ENCODE results near the gene FAM117B. TPM values are rescaled to one million over a fixed set of nuclear protein-coding genes. Genes with fewer than 3 reads are reported as not detected.
"Not testable (repeated sequence)": the region's sequence is repeated elsewhere in the genome, so short reads cannot be mapped to it uniquely, and the experiment has no call there.

The FAM117B gene
- total RNA-seq, 1 donor from 2014 or later, result 11.0 TPM

- intact Hi-C loops (cut with micrococcal nuclease), result no loop called here
These were observed 121.8 kb downstream of the FAM117B start for GRCh38 chr2:202756598-202756997.

- intact Hi-C loops (cut with micrococcal nuclease), result no loop called here
These were observed 122.6 kb downstream of the FAM117B start for GRCh38 chr2:202757339-202757738.

- intact Hi-C loops (cut with micrococcal nuclease), result no loop called here
These were observed 123.4 kb downstream of the FAM117B start for GRCh38 chr2:202758128-202758527.

DNA sequence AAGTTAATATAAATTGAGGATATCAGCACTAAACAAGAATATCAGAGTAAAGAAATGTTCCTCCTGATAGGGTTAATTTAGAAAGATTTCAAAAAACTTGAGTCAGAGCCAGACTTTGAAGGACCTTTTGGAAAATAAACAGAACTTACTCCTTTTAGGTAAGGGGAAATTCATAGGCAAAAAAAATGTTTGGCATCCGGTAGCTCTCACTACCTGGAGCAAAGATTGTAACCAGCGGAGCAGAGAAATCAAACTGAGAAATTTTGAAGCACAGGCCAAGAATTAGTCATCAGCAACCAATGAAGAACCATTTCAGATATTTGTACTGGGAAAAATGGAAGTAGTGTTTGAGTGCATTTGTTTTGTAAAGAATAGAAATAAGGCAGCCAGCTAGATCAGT lies 123.8 kb downstream of the FAM117B start:
- intact Hi-C loops (cut with micrococcal nuclease), result no loop called here

DNA sequence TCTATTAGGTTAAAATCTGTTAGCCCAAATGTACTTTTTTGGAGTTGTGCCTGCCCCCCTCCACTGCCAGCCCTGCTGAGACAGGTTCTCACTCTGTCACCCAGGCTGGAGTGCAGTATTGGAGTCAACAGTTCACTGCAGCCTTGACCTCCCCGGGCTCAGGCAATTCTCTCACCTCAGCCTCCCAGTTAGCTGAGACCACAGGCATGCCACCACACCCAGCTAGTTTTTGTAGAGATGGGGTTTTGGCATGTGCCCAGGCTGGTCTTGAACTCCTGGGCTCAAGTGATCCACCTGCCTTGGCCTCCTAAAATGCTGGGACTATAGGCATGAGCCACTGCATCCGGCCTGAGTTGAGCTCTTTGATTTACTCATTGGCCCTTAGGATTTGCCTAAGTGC lies 126.1 kb downstream of the FAM117B start:
- intact Hi-C loops (cut with micrococcal nuclease), result loop anchor here (5.0 kb wide), 2 partner anchors 59 to 174 kb away; no protein-coding TSS in a partner anchor

- intact Hi-C loops (cut with micrococcal nuclease), result loop anchor here (5.0 kb wide), 2 partner anchors 60 to 175 kb away; no protein-coding TSS in a partner anchor
These were observed 127.8 kb downstream of the FAM117B start for GRCh38 chr2:202762556-202762955.

GRCh38 chr2:202763916-202764315 lies 129.1 kb downstream of the FAM117B start:
- intact Hi-C loops (cut with micrococcal nuclease), result loop anchor here (5.0 kb wide), 2 partner anchors 62 to 177 kb away; no protein-coding TSS in a partner anchor

DNA sequence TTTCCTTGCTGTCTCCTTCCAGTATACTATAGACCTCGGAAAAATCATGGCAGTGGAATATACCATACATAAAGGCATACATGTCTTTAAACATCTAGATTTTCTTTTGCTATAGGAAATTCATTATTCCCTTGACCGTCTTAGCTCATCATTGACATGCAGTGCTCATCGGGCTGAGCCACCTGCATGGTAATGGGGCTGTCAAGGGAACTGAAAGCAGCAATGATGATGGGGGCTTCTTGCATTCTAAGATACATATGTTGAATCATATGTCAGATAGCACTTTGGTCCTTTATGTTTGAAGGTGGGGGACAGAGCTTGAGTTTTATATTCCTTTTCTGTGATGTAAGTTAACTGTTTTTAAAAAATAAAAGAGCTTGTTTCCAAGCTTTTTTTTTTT lies 130.2 kb downstream of the FAM117B start:
- intact Hi-C loops (cut with micrococcal nuclease), result loop anchor here (5.0 kb wide), 2 partner anchors 63 to 178 kb away; no protein-coding TSS in a partner anchor

GRCh38 chr2:202765436-202765835 lies 130.7 kb downstream of the FAM117B start:
- intact Hi-C loops (cut with micrococcal nuclease), result no loop called here

DNA sequence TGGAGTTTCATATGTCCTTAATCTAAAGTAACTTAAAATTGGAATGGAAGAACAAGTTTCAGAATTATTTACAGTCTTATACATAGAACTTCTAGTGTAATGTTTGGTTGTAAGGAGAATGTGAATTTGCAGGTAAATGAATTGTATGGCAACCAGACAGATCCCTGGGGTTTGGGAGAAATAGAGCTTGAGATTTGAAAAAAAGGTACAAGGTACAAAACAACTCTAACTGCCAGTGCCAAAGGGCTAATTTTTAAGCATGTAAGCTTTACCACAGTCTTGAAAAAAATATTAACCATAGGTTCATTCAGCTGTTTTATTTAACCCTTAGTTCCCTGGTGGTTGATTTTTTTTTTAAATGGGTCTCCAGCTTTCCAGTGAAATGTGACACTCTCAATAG lies 133.5 kb downstream of the FAM117B start:
- intact Hi-C loops (cut with micrococcal nuclease), result no loop called here

DNA sequence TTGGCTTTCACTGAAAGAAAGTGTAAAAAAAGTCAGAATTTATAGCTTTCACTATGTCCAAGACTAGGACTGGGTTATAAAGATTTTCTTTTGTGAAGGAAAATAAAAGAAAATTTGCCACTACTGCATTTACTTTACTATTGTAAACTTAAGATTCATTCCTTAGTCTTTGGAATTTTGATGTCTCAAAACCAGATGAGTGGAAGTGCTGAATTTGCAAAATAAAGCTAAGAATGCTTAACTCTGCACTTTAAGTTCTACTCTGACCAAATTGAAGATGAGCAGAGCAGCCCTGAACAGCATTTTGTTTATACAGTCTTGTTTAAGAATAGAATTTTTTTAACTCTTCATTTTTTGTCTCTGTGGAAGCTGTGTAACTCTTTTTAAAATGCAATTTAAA lies 134.4 kb downstream of the FAM117B start:
- intact Hi-C loops (cut with micrococcal nuclease), result no loop called here

GRCh38 chr2:202771336-202771735 lies 136.6 kb downstream of the FAM117B start:
- intact Hi-C loops (cut with micrococcal nuclease), result no loop called here

- intact Hi-C loops (cut with micrococcal nuclease), result no loop called here
These were observed 137.1 kb downstream of the FAM117B start for GRCh38 chr2:202771741-202772460.

DNA sequence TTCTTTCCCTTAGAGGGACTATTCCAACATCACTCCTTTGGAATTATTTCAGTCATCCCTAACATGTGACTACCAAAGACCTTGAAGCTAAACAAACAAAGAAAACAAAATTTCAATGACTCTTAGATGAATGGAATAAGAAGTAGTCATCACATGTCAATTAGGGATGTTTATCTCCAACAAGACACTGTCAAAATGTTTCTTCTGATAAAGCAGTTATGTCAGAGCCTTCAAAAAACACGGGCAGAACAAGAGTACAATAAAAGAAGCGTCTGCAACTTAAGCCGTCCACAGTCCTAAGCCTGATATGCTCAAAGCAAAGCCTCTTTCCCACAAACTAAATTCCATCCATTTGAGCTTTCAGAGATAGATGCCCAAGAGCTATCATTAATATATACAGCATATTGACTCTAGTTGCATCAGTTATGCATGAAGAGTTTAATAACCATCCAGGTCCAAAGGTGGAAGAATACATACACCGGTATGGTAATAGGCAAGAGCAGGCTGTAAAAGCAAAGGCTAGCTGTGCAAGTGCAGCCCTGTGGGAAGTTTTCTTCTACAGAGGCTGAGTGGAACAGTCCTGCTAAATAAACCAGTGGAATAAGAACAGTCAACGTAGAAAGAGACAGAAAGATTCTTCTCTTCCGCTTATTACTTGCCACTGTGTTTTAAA lies 138.7 kb downstream of the FAM117B start:
- intact Hi-C loops (cut with micrococcal nuclease), result no loop called here

GRCh38 chr2:202774104-202774503 lies 139.3 kb downstream of the FAM117B start:
- intact Hi-C loops (cut with micrococcal nuclease), result no loop called here

DNA sequence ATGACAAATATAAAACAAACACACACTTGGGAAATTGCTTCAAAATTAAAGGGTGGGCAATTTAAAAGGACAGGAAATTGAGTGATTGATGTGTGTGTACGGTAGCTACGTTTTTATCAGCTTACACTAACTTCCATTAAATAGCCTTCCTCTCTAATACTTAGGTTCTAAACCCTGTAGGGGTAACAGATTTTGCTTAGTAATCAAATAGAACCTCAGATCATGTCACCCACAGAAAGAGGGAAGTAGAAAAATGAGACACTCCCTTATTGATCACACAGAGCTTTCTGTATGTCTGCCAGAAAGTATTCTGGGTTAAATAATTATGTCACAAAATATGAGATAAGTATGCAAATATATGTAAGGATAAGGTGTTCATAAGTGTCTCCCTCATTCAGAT lies 143.4 kb downstream of the FAM117B start:
- intact Hi-C loops (cut with micrococcal nuclease), result no loop called here

GRCh38 chr2:202780514-202781021 lies 145.8 kb downstream of the FAM117B start:
- intact Hi-C loops (cut with micrococcal nuclease), result no loop called here

DNA sequence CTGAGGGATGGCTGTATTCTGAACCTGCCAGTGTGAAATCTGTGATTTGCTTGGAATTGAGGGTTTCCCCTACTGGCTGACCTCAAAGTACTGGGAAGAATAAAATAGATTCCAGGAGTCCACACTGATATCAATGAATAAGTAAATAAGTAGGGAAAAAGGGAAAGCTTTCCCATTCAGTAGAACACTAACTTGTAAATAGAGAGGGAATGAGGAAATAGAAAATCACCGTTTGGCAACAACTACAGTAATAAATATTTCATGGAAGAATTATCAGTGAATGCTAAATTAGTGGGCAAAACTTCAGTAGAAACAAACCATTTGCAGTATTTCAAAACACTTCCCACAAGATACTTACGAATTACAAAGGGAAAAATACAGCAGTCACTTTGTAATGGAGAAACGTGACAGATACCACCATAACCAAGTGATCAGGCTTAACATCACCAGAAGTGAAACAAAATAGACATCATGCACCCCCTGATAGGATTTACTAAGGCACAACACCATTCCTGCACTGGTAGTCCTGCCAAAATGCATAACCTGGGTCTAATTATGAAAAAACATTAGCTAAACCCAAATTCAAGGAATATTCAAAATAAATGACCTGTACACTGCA lies 148.3 kb downstream of the FAM117B start:
- intact Hi-C loops (cut with micrococcal nuclease), result no loop called here

DNA sequence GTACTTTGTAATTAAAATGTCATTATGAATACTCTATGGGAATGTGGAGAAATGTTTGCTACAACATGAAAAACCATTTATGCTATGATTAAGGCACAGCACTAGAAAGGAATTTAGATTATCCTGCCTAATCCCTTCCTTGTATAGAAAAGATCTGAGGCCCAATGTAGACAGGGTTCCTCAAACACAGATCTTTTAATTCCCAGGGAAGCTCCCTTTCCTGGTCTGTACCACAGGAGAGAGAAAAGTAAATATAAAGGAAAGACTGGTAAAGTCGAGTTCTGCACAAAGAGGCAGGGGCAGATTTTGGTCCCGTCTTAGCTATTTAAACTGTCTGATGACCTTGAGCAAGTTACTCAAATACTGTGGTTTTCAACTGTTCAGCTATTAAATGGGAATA lies 152.1 kb downstream of the FAM117B start:
- intact Hi-C loops (cut with micrococcal nuclease), result no loop called here

DNA sequence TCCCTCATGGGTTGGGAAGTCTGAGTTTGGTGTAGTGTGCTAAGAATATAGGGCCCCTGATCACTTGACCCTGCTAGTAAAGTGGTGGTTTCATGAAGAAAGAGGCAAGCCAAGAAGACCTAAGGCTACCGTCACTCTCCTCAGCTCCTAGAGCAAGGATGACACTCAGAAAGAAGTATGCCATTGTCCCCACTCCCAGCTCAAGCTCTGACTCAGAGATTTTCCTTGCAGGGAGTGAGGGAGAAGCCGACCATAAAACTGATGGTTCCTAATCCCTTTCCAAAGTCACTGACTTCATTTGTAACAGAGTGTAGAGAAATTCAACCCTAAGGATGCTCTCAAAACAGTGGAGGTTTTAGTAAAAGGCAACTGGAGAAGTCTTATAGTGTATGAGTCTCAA lies 155.9 kb downstream of the FAM117B start:
- intact Hi-C loops (cut with micrococcal nuclease), result no loop called here

DNA sequence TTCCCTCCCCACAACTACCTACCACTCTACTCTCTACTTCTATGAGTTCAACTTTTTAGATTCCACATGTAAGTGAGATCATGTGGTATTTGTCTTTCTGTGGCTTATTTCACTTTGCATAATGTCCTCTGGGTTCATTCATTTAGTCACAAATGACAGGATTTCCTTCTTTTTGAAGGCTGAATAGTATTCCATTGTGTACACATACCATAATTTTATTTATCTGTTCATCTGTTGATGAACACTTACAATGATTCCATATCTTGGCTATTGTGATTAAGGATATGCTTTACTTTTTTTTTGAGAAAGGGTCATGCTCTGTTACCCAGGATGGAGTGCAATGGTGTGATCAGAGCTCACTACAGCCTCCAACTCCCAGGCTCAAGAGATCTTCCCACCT lies 163.2 kb downstream of the FAM117B start:
- intact Hi-C loops (cut with micrococcal nuclease), result no loop called here

- intact Hi-C loops (cut with micrococcal nuclease), result not testable (repeated sequence)
These were observed 171.1 kb downstream of the FAM117B start for GRCh38 chr2:202805911-202806310.
